GM18909 (cell line): ENCODE measurements around the gene BRWD1.
"Not testable (repeated sequence)": the region's sequence is repeated elsewhere in the genome, so short reads cannot be mapped to it uniquely, and the experiment has no call there.

Experiments
- ATAC-seq: cut with Tn5 transposase; IDR thresholded peaks from one replicate; pipeline ENCODE4 v1.9.1; 2021; ENCODE audit warnings: mild to moderate bottlenecking; ENCODE audit not compliant: unreplicated experiment, poor library complexity

BRWD1 gene

GRCh38 chr21:39144191-39144590 is 169.2 kb downstream of the BRWD1 start:
- ATAC-seq: no peak

DNA sequence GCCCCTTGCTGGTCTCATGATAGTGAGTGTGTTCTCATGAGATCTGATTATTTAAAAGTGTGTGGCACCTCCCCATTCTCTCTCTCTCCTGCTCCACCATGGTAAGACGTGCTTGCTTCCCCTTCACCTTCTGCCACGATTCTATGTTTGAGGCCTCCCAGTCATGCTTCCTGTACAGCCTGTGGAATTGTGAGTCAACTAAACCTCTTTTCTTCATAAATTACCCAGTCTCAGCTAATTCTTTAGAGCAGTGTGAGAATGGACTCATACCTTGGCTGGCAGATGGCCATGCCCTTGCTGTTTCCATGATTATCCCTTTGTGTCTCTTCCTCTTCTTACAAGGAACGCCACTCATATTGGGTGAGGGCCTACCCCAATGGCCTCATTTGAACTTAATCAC is 170.5 kb downstream of the BRWD1 start:
- no peak for ATAC-seq

GRCh38 chr21:39141502-39141901 is 171.9 kb downstream of the BRWD1 start:
- no peak for ATAC-seq

- no peak for ATAC-seq
Observed at GRCh38 chr21:39137248-39138178, 175.9 kb downstream of the BRWD1 start.

GRCh38 chr21:39136711-39137110 is 176.7 kb downstream of the BRWD1 start:
- ATAC-seq: no peak

GRCh38 chr21:39136138-39136537 is 177.3 kb downstream of the BRWD1 start:
- not testable (repeated sequence) for ATAC-seq

GRCh38 chr21:39134288-39134810 is 179.1 kb downstream of the BRWD1 start:
- ATAC-seq: no peak
